ENCODE results near the gene LRSAM1.
A peak's percentile ranks its signal among the peaks of the same experiment; 100 is the strongest.

DNA sequence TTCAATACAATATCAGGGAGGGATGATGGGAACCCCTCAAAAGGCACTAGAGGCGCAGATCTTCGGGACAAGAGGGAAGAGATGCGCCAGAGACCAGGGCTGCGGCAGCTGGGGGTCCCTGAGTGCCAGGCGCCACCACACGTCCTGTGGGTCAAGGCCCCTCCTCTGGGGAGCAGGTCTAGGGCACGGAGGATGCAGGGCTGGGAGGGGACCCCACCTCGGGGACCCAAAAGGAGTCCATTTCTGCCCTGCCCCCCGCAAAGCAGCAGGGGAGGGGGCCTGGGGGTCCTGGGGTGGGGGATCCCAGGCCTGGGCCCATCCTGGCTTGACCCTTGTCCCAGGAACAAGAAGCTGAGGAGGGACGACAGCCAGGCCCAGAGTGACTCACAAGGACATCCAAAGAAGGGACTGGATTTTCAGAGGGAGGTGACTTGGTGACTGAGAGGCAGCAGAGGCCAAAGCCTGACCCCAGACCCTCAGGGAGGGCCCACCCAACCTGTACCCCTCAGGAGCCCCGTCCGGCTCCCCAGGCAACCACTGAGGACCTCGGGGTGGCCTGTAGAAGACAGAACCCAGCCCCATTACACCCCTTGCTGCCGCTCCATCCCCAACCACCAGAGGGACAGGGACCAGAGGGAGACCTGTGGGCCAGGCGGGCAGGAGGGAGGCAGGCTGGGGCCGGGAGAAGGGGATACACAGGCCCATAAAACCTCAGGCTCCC is 54.2 kb downstream of the LRSAM1 start:
- TF ChIP-seq, protein P1, sequence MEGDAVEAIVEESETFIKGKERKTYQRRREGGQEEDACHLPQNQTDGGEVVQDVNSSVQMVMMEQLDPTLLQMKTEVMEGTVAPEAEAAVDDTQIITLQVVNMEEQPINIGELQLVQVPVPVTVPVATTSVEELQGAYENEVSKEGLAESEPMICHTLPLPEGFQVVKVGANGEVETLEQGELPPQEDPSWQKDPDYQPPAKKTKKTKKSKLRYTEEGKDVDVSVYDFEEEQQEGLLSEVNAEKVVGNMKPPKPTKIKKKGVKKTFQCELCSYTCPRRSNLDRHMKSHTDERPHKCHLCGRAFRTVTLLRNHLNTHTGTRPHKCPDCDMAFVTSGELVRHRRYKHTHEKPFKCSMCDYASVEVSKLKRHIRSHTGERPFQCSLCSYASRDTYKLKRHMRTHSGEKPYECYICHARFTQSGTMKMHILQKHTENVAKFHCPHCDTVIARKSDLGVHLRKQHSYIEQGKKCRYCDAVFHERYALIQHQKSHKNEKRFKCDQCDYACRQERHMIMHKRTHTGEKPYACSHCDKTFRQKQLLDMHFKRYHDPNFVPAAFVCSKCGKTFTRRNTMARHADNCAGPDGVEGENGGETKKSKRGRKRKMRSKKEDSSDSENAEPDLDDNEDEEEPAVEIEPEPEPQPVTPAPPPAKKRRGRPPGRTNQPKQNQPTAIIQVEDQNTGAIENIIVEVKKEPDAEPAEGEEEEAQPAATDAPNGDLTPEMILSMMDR (conservative IDR thresholded peaks at IDR 0.05 in 1 of 2, IDR thresholded peaks at IDR 0.05 in 1 of 2; ENCODE audit: extremely low read depth in 1 of 2, insufficient read depth in 1 of 2, low read depth in 1 of 2, low read length in 2 of 2), result peak; percentile 41 to 54
- no peak for TF ChIP-seq EZH2 (IDR thresholded peaks at IDR 0.05; ENCODE audit: borderline replicate concordance, low read length)

Data from mammary epithelial cell (primary cell).